ENCODE measurements around the gene DUSP8.

DNA sequence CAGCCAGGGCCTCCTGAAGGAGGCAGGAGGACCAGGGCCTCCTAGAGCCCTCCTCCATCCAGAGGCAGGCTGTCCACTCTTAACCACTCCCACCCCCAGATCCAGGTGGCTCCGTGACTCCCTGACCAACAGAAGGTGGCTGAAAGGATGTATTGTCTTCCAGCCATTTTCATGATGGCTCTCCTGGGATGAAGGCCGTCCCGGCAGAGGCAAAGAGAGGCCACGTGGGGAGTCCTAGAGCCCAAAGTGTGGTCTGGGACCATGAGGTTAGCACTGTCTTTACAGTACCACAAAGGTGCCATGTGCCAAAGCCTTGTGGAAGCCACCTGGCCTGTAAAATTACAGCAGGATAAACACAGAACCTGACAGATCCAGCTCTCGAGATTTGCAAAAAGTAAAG is 42.3 kb downstream of the DUSP8 start:
- TF ChIP-seq POLR2AphosphoS5 (IDR thresholded peaks at IDR 0.05; ENCODE audit: borderline replicate concordance, low read depth, low read length) (no peak), EZH2 (IDR thresholded peaks at IDR 0.05) (no peak), FOXP2 (optimal IDR thresholded peaks at IDR 0.05; ENCODE audit: control extremely low read depth, extremely low read length, insufficient read depth) (no peak)
